GM21360 (cell line): ENCODE results near the gene NT5C.
"Not testable (repeated sequence)": the region's sequence is repeated elsewhere in the genome, so short reads cannot be mapped to it uniquely, and the experiment has no call there.

Experiments used
- ATAC-seq: cut with Tn5 transposase; IDR thresholded peaks from one replicate; pipeline ENCODE4 v1.9.1; 2021; ENCODE audit warnings: mild to moderate bottlenecking, moderate library complexity; ENCODE audit not compliant: unreplicated experiment

NT5C gene

GRCh38 chr17:75144816-75145512 lies 13.4 kb upstream of the NT5C start:
- ATAC-seq: no peak

DNA sequence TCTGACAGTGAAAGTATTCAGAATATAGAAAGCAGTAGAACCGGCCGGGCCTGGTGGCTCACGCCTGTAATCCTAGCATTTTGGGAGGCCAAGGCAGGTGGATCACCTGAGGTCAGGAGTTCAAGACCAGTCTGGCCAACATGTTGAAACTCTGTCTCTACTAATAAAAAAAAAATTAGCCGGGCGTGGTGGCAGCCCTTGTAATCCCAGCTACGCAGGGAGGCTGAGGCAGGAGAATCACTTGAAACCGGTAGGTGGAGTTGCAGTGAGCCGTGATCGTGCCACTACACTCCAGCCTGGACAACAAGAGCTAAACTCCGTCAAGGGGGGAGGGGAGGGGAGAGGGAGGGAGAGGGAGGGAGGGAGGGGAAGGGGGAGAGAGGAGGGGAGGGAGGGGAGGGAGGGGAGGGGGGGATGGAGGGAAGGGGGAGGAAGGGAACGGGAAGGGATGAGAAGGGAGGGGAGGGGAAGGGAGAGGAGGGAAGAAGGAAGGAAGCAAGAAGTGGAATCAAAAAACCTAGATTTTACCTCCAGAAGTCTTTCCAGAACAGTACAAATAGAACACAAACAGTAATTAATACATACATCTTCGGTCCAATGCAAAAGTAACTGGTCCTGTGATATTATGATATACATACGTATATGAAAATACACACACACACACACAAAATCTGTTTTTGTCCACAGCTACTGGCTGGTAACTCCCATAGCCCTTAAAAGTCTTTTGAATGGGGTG lies 10.9 kb upstream of the NT5C start:
- ATAC-seq: no peak

DNA sequence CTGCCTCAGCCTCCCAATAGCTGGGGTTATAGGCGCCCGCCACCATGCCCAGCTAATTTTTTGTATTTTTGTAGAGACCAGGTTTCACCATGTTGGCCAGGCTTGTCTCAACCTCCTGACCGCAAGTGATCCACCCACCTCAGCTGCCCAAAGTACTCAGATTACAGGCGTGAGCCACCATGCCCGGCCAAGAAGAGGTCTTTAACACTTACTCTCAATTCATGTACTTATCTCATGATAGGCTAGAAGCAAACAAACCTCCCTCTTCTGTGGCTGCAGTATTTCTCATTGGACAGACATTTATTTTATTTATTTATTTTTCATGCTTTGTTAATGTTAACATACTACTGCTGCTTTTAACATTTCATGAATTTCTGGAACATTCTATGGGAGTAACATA lies 7.0 kb upstream of the NT5C start:
- ATAC-seq: no peak

DNA sequence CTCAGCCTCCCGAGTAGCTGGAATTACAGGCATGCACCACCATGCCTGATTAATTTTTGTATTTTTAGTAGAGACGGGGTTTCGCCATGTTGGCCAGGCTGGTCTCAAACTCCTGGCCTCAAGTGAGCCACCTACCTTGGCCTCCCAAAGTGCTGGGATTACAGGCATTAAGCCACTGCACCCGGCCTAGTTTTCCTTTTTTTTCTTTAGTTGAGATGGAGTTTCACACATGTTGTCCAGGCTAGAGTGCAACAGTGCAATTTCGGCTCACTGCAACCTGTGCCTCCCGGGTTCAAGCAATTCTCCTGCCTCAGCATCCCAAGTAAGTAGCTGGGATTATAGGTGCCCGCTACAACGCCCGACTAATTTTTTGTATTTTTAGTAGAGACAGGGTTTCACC lies 6.2 kb upstream of the NT5C start:
- not testable (repeated sequence) for ATAC-seq

- ATAC-seq: no peak
Measured at GRCh38 chr17:75135946-75136345, 4.4 kb upstream of the NT5C start.

DNA sequence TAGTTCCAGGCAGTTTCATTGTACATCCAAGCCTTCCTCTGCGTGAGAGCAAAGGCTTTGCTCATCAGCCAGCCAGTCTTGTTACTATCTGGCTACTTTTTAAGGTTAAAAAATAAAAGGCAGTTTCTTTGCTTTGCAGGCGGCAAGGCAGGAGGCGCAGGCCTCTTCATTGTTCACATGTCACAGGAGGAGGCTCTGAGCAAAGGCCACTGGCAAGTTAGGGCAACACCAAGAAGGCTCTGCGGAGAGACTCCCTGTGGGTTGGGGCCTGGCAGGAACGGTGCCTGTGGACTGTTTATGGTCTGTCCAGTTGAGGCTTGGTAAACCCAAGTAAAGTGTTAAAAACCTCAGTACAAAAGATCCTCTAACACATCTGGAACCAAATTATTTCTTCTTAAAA lies 3.9 kb upstream of the NT5C start:
- no peak for ATAC-seq

- not testable (repeated sequence) for ATAC-seq
Measured at GRCh38 chr17:75133607-75134347, 2.2 kb upstream of the NT5C start.

- no peak for ATAC-seq
Measured at GRCh38 chr17:75133001-75133400, 1.5 kb upstream of the NT5C start.

DNA sequence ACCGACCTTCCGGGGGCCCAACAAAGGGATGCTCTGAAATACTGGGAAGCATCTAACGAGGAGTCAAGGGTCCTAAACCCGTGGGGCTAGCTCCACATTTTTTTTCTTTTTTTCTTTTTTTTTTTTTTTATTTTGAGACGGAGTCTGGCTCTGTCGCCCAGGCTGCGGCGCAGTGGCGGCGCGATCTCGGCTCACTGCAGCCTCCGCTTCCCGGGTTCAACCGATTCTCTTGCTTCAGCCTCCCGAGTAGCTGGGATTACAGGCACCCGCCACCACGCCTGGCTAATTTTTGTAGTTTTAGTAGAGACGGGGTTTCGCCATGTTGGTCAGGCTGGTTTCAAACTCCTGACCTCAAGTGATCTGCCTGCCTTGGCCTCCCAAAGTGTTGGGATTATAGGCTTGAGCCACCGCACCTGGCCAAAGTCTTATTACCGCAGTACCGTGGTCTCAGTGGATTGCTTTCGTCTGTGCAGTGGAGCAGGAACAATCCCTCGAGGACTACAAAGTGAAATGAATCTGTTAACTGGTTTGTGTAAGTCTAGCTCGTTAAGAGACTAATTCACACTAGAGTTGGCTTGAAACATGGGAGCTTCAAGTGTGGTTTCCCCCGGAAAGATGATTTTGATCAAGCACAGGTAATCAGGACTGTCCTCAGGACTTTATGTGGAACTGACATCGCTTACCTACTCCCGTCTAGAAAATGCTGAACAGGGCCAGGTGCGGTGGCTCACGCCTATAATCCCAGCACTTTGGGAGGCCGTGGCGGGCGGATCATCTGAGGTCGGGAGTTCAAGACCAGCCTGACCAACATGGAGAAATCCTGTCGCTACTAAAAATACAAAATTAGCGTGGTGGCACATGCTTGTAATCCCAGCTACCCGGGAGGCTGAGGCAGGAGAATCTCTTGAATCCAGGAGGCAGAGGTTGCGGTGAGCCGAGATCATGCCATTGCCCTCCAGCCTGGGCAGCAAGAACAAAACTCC lies 767 bp upstream of the NT5C start:
- ATAC-seq: not testable (repeated sequence)

DNA sequence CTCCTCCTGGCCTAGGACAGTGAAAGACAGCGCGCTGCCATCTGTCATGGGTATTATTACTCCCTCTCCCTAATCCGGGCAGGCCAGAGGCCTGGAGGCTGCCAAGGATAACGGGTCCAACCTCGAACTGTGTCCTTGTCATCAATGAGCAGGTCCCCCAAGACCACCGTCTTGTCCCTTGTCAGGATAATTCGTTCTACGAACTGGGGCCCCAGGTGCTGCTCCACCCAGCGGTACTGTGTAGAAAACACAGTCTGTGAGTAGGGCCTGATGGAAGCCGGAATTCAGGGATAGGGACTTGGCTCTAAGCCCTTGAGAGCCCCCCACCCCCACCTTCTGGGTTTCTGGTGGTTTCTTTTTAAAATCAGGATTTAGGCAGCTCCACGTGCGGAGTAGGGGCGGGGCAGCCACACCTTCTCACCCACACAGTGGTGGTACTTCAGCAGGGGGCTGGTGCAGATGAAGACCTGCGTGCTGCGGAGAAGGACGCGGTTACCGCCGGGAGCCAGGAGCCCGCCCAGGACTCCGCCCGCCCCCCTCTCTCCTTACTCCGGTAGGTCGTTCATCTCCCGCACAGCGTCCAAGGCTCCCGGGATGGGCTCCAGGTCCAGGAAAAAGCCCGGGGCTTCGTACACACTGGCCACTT lies 787 bp downstream of the NT5C start:
- ATAC-seq: peak; percentile 25

DNA sequence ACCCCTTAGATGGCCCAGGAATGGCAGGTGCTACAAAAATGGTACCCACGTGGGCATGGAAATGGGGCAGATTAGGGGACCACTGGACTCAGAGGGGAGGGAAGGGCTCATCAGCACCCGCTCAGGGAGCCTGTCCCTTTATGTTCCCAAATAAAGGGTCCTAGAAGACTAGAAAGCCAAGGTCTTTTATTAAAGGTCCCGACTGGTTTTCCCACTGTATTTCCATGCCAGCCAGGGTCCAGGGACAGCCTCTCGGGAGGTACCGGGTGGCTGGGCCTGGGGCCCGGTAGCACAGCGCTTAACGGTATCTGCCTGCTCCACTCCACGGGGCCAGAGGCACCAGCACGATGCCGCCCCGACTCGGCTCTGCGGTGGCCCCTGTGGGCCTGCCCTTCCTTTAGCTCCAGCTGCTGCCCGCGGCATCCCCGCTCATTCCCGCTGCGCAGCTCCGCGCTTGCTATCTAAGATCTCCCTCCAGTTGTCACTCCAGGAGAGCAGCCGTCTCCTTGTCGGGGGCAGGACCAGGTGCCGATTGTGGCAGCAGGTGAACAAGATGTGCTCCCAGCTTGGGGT lies 1.4 kb downstream of the NT5C start:
- ATAC-seq: no peak

GRCh38 chr17:75129576-75129975 lies 2.0 kb downstream of the NT5C start:
- no peak for ATAC-seq

DNA sequence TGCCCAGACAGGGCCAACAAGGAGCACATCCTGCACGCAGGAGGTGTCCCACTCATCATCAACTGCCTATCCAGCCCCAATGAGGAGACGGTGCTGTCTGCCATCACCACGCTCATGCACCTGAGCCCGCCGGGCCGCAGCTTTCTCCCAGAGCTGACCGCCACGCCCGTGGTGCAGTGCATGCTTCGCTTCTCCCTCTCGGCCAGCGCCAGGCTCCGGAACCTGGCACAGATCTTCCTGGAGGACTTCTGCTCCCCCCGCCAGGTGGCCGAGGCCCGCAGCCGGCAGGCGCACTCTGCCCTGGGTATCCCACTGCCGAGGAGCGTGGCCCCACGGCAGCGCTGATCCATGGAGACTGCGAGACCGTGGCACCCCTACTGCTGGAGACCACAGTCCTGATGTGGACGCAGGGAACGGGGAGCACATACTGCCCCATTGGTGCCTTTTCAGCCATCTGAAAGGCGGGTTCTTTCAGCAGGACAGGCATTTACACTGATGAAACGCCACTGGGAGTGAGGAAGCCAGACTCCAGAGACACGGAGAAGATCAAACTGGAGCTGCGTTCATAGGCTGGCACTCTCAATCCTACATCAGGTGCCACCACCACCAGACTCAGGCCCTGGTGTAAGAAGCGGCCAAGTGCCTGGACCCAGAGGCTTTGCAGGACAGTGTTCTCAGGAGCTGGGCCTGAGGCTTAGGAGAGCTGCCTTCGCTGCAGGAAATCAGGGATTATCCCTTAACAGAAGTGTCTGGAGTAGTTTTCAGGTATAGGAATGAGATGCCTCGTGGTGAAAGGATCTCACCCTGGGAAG lies 2.6 kb downstream of the NT5C start:
- no peak for ATAC-seq

GRCh38 chr17:75127936-75128335 lies 3.6 kb downstream of the NT5C start:
- not testable (repeated sequence) for ATAC-seq

- ATAC-seq: no peak
Measured at GRCh38 chr17:75126954-75127353, 4.6 kb downstream of the NT5C start.

- ATAC-seq: no peak
Measured at GRCh38 chr17:75125984-75126383, 5.6 kb downstream of the NT5C start.

DNA sequence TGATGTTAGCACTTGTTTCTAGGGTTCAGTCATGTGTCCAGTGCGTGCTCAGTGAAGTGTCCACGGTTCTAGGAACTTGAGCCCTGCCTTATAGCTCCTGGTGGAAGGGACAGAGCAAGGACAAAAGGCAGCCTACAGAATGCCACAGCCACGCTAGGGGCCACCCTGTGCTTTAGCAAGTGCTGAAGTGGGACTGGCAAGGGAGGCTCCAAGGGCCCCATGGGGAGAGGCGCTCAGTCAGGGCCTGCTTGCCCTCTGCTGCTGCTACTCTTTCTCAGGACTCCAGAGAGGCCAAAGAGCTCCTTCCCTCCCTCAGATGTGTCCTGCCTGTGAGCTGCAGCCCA lies 6.8 kb downstream of the NT5C start:
- ATAC-seq: no peak

- ATAC-seq: no peak
Measured at GRCh38 chr17:75124041-75124818, 7.3 kb downstream of the NT5C start.
